Measurements from ENCODE around the gene HEATR9. TPM values are rescaled to one million over a fixed set of nuclear protein-coding genes. Genes with fewer than 3 reads are reported as not detected.

HEATR9 gene
- total RNA-seq, 2 experiments from 2014 or later: 0.38 to 0.70 TPM

- ChIA-PET POLR2A (interaction anchor here (0.8 to 17.7 kb wide), 4 partner anchors 8 to 28 kb away, joined by 3 to 239 read pairs (median 7); partner anchors contain the start of gene CCL5), CTCF (interaction anchor here (0.7 to 2.0 kb wide), 4 partner anchors 40 to 181 kb away, joined by 3 to 6 read pairs (median 3); no protein-coding TSS in a partner anchor)
- H3K27ac Mint-ChIP-seq: peak overlapping the region; percentile 86
- no peaks in the 10 kb centered on the region for H3K36me3 Mint-ChIP-seq (ENCODE audit: low read depth)
- no peaks in the 10 kb centered on the region for H3K27me3 Mint-ChIP-seq
- intact Hi-C loops (cut with micrococcal nuclease): loop anchor here (10.0 kb wide), 1 partner anchor 204 kb away; the partner anchor contains the start of gene CCL3
- TF ChIP-seq, protein P1, sequence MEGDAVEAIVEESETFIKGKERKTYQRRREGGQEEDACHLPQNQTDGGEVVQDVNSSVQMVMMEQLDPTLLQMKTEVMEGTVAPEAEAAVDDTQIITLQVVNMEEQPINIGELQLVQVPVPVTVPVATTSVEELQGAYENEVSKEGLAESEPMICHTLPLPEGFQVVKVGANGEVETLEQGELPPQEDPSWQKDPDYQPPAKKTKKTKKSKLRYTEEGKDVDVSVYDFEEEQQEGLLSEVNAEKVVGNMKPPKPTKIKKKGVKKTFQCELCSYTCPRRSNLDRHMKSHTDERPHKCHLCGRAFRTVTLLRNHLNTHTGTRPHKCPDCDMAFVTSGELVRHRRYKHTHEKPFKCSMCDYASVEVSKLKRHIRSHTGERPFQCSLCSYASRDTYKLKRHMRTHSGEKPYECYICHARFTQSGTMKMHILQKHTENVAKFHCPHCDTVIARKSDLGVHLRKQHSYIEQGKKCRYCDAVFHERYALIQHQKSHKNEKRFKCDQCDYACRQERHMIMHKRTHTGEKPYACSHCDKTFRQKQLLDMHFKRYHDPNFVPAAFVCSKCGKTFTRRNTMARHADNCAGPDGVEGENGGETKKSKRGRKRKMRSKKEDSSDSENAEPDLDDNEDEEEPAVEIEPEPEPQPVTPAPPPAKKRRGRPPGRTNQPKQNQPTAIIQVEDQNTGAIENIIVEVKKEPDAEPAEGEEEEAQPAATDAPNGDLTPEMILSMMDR (IDR thresholded peaks at IDR 0.05): no peak
- DNase-seq (no peak), ATAC-seq (no peak)
- H3K4me3 Mint-ChIP-seq: no peak overlapping the region
- no peaks in the 10 kb centered on the region for H3K9me3 Mint-ChIP-seq
- peaks cover 70% of the 10 kb centered on the region for H3K4me1 Mint-ChIP-seq (ENCODE audit: low read depth)
Observed at GRCh38 chr17:35891269-35891668, 22.6 kb upstream of the HEATR9 start.

GRCh38 chr17:35890774-35891155 lies 22.1 kb upstream of the HEATR9 start:
- peaks cover 65% of the 10 kb centered on the region for H3K4me1 Mint-ChIP-seq (ENCODE audit: low read depth)
- no peak overlapping the region for H3K4me3 Mint-ChIP-seq
- DNase-seq (peak; percentile 81), ATAC-seq (peak; percentile 48)
- TF ChIP-seq, protein P1 (IDR thresholded peaks at IDR 0.05): no peak
- ChIA-PET CTCF (interaction anchor here (0.7 to 2.0 kb wide), 4 partner anchors 41 to 182 kb away, joined by 3 to 6 read pairs (median 3); no protein-coding TSS in a partner anchor), POLR2A (interaction anchor here (0.8 to 17.7 kb wide), 5 partner anchors 8 to 28 kb away, joined by 3 to 239 read pairs (median 3); partner anchors contain the start of gene CCL5)
- no peaks in the 10 kb centered on the region for H3K9me3 Mint-ChIP-seq
- no peaks in the 10 kb centered on the region for H3K36me3 Mint-ChIP-seq (ENCODE audit: low read depth)
- H3K27ac Mint-ChIP-seq: peak overlapping the region; percentile 86
- intact Hi-C loops (cut with micrococcal nuclease): loop anchor here (10.0 kb wide), 1 partner anchor 204 kb away; the partner anchor contains the start of gene CCL3
- H3K27me3 Mint-ChIP-seq: no peaks in the 10 kb centered on the region

DNA sequence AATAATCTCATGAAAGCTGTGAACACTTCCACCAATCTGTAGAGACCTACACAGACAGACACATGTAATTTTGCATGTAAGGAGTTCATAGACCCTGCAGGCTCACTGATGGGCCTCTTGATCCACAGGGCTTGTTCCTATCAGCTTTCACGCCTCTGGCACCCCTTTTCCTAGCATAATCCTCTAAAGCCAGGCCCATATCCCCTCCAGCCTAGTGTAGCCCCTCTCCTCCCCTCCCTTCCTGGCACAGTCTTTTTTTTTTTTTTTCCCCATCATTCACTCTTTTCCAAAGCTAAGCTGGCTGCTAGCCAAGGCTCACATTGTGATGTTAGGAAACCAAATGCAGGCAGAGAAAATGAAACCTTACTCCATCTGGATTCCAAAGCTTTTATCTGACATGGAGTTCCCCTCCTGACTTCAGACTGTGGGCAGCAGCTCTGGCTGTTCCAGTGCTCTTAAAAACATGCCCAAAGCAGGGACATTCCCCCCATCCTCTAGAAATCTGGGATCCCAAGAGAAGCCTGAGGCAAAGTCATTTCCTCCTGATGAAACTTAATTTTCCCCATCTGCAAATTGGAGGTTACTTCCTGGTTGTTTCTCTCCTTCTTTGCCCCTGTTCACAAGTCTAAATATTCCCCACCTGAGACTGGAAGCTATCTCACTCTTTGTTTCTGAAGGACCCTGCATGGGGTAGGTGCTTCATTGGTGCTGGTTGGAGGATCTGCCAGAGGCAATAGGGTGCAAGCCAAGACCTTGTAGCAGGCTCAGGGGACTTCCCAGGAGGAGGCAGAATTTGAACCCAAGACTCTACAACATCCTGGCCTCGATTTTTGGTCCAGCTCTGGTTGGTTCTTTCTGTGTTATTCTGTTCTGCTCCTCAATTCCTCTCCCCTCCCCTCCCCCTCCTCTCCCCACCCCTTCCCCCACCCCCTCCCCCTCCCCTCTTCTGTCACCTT lies 21.4 kb upstream of the HEATR9 start:
- intact Hi-C loops (cut with micrococcal nuclease): loop anchor here (1.0 to 10.0 kb wide), 2 partner anchors 10 to 205 kb away; partner anchors contain the start of genes CCL3 and CCL5
- TF ChIP-seq, protein P1 (IDR thresholded peaks at IDR 0.05): no peak
- no peak for ATAC-seq
- ChIA-PET POLR2A (interaction anchor here (1.0 to 17.7 kb wide), 4 partner anchors 9 to 26 kb away, joined by 3 to 239 read pairs (median 7); partner anchors contain the start of gene CCL5), CTCF (interaction anchor here (0.7 to 2.0 kb wide), 6 partner anchors 13 to 259 kb away, joined by 3 to 6 read pairs (median 4); no protein-coding TSS in a partner anchor)
- DNase-seq: no peak
- peak overlapping the region; percentile 77 for H3K27ac Mint-ChIP-seq
- no peaks in the 10 kb centered on the region for H3K9me3 Mint-ChIP-seq
- no peaks in the 10 kb centered on the region for H3K27me3 Mint-ChIP-seq
- no peak overlapping the region for H3K4me3 Mint-ChIP-seq
- peaks cover 62% of the 10 kb centered on the region for H3K4me1 Mint-ChIP-seq (ENCODE audit: low read depth)
- H3K36me3 Mint-ChIP-seq (ENCODE audit: low read depth): no peaks in the 10 kb centered on the region

GRCh38 chr17:35889241-35889640 lies 20.6 kb upstream of the HEATR9 start:
- H3K4me1 Mint-ChIP-seq (ENCODE audit: low read depth): peaks cover 59% of the 10 kb centered on the region
- H3K27ac Mint-ChIP-seq: peak overlapping the region; percentile 77
- no peaks in the 10 kb centered on the region for H3K9me3 Mint-ChIP-seq
- TF ChIP-seq, protein P1 (IDR thresholded peaks at IDR 0.05): no peak
- no peak overlapping the region for H3K4me3 Mint-ChIP-seq
- H3K27me3 Mint-ChIP-seq: no peaks in the 10 kb centered on the region
- POLR2A ChIA-PET: interaction anchor here (1.2 to 17.7 kb wide), 4 partner anchors 9 to 304 kb away, joined by 3 to 239 read pairs (median 10); partner anchors contain the start of gene CCL5
- CTCF ChIA-PET: interaction anchor here (1.6 to 2.0 kb wide), 3 partner anchors 12 to 260 kb away, joined by 4 to 6 read pairs (median 5); no protein-coding TSS in a partner anchor
- ATAC-seq: peak; percentile 76
- DNase-seq: peak; percentile 74
- no peaks in the 10 kb centered on the region for H3K36me3 Mint-ChIP-seq (ENCODE audit: low read depth)
- intact Hi-C loops (cut with micrococcal nuclease): loop anchor here (1.0 kb wide), 1 partner anchor 9 kb away; the partner anchor contains the start of gene CCL5

Data from activated CD8-positive, alpha-beta T cell treated with anti-CD3 and anti-CD28 coated beads for 36 hours (primary cell).